ENCODE measurements around the gene SPAG6.

GRCh38 chr10:22460101-22460500, 114.8 kb downstream of the SPAG6 start:
- TF ChIP-seq CTCF (IDR thresholded peaks at IDR 0.05) (no peak), POLR2A (IDR thresholded peaks at IDR 0.05) (no peak)

Measured in tibial nerve (tissue), 3 donors.